Heart right ventricle (tissue), 16 donors: Measurements from ENCODE around the gene KPNB1. TPM values are rescaled to one million over a fixed set of nuclear protein-coding genes. Genes with fewer than 3 reads are reported as not detected.

Experiments
- ATAC-seq, 8 donors: fragments of 200-7000 bp; cut with Tn5 transposase; one replicate each; pipeline ENCODE4 v1.9.1; 2020; ENCODE audit warnings: mild to moderate bottlenecking in 8 of 8, moderate library complexity in 8 of 8, moderate number of reproducible peaks in 1 of 8
- DNase-seq, 2 donors: peaks; one replicate each; pipeline ENCODE4 v3.0.0-alpha.2; 2020
- H3K27ac ChIP-seq, 10 donors: fragments of 200-600 bp; sonication (generic) in 2 of 10; one replicate each; pipeline versions ENCODE4 v1.5.0 to v1.8.0; 2020 to 2022; ENCODE audit warnings: mild to moderate bottlenecking in 3 of 10
- H3K27me3 ChIP-seq, 7 donors: fragments of 200-600 bp; one replicate each; pipeline ENCODE4 v1.8.0; 2021 to 2022; ENCODE audit warnings: mild to moderate bottlenecking in 2 of 7
- H3K36me3 ChIP-seq, 9 donors: fragments of 200-600 bp; sonication (generic) in 1 of 9; one replicate each; pipeline versions ENCODE4 v1.5.0 to v1.8.0; 2020 to 2022; ENCODE audit warnings: mild to moderate bottlenecking in 2 of 9
- H3K4me1 ChIP-seq, 9 donors: fragments of 200-600 bp; sonication (generic) in 1 of 9; one replicate each; pipeline versions ENCODE4 v1.5.0 to v1.8.0; 2020 to 2022; ENCODE audit warnings: mild to moderate bottlenecking in 4 of 9
- H3K4me3 ChIP-seq, 10 donors: fragments of 200-600 bp; sonication (generic) in 2 of 10; one replicate each; pipeline versions ENCODE4 v1.5.0 to v1.8.0; 2020 to 2022; ENCODE audit warnings: mild to moderate bottlenecking in 7 of 10, moderate library complexity in 2 of 10
- H3K9me3 ChIP-seq, 11 donors: fragments of 200-600 bp in 10 of 11; sonication (generic) in 2 of 11; one replicate each; pipeline versions ENCODE4 v1.5.0 to v1.8.0; 2013 to 2022; ENCODE audit warnings: mild to moderate bottlenecking in 2 of 11, control low read depth in 1 of 11, moderate library complexity in 1 of 11
- CTCF ChIP-seq, 9 donors: fragments of 200-600 bp; sonication (generic) in 2 of 9; IDR thresholded peaks; one replicate each; pipeline versions ENCODE4 v1.5.0 to v1.8.0; 2021 to 2022; ENCODE audit warnings: antibody characterized with exemption in 9 of 9, mild to moderate bottlenecking in 5 of 9, moderate library complexity in 1 of 9
- WGBS, 2 donors: extraction: QIAGEN DNeasy Blood & Tissue Kit; methylation state at CpG; one replicate each; pipeline ENCODE4 v1.1.7; 2013; ENCODE audit warnings: inconsistent platforms in 1 of 2; 5-methylcytosine and 5-hydroxymethylcytosine counted together
- intact Hi-C, 10 donors: fragments of 100-400 bp; cut with DNase I; formaldehyde crosslinking; loops; one replicate each; pipeline versions ENCODE4 v1.11.1 to v1.14.2; 2022
- polyA plus RNA-seq, 2 donors: library from polyadenylated mRNA; stranded (reverse); fragments of 200-250 nt; gene quantifications; one replicate each; pipeline ENCODE4 v1.2.3, GENCODE V29; 2013
- total RNA-seq, 10 donors: library from RNA; stranded (reverse); fragmentation: NEBNext Ultra II Directional in 3 of 10; extraction: Animal tissue kit (Norgen Biotek cat#: 25700) in 3 of 10; gene quantifications; one replicate each; pipeline versions ENCODE4 v1.2.1 to v1.2.4, GENCODE V29; 2021 to 2023
- donor health status: Arrhythmogenic right ventricular cardiomyopathy.
- donor health status: ischemic (EF 13 %, LVEDD 7.1; RV severe dilation, severe dysfunction).
- donor health status: healthy with polysubstance abuse.
- donor health status: DM: no; HTN: yes; CAD: no.
- donor health status: DM: no; HTN: no; CAD: no.
- donor health status: ischemic (EF 25% LVEDD 6.9; RV normal size, moderate dysfunction).
- donor health status: ischemic (EF 25% LVEDD 5.7; RV mildly dilated, moderate dysfunction).
- donor health status: healthy.
- donor health status: DM: yes; HTN: yes; CAD: no.
- donor health status: Ischemic cardiomyopathy.
- donor health status: ischemic (EF 35%, LVEDD 5.7; RV mildly dilated, moderate dysfunction).
- donor health status: nonischemic (EF 11% LVEDD 7.7; RV severe dilation, severe dysfunction).
- donor health status: DM: yes; HTN: yes; CAD: no.
- donor health status: PGD.
- donor health status: ischemic (EF 29% LVEDD 5.4; RV normal size, mild dysfunction).
- donor health status: nonischemic (EF 23%, LVEDD 6.1; RV moderate dilation, normal function).

The KPNB1 gene
- total and polyA plus RNA-seq, 12 donors: 30.6 to 236 (median 182) TPM

GRCh38 chr17:47686664-47687327, 37.1 kb downstream of the KPNB1 start:
- intact Hi-C loops: no loop called here
- Histone ChIP-seq H3K27ac (peak overlapping the region in 2 of 10 donors; percentile 24 to 26), H3K4me1 (peaks cover 0 to 27% (median 3%) of the 10 kb centered on the region in 9 donors), H3K36me3 (peaks cover 0 to 55% (median 24%) of the 10 kb centered on the region in 9 donors), H3K27me3 (no peaks in the 10 kb centered on the region), H3K4me3 (no peak overlapping the region), H3K9me3 (no peaks in the 10 kb centered on the region)
- ATAC-seq: no peak
- no peak for TF ChIP-seq CTCF (IDR thresholded peaks at IDR 0.05)
- DNase-seq: no peak
- 85% methylated on average over 7 of the region's 7 CpGs for WGBS, 2 donors

- no peak overlapping the region for H3K4me3 ChIP-seq
- H3K36me3 ChIP-seq: peaks cover 0 to 49% (median 19%) of the 10 kb centered on the region in 9 donors
- H3K27ac ChIP-seq: no peak overlapping the region
- no peak for TF ChIP-seq CTCF (IDR thresholded peaks at IDR 0.05)
- DNase-seq (no peak), ATAC-seq (no peak)
- intact Hi-C loops: no loop called here
- no peaks in the 10 kb centered on the region for H3K9me3 ChIP-seq
- H3K4me1 ChIP-seq: peaks cover 0 to 31% (median 5%) of the 10 kb centered on the region in 9 donors
- H3K27me3 ChIP-seq: no peaks in the 10 kb centered on the region
Measured at GRCh38 chr17:47687328-47687690, 37.6 kb downstream of the KPNB1 start.

- Histone ChIP-seq H3K4me3 (no peak overlapping the region), H3K27me3 (no peaks in the 10 kb centered on the region), H3K9me3 (no peaks in the 10 kb centered on the region), H3K4me1 (peaks cover 0 to 36% (median 8%) of the 10 kb centered on the region in 9 donors), H3K36me3 (peaks cover 0 to 45% (median 15%) of the 10 kb centered on the region in 9 donors), H3K27ac (no peak overlapping the region)
- no peak for TF ChIP-seq CTCF (IDR thresholded peaks at IDR 0.05)
- intact Hi-C loops: no loop called here
- WGBS, 2 donors: 83 to 84% methylated on average over 1 of the region's 1 CpG
- ATAC-seq (peak in 3 of 8 donors; percentile 9 to 25 (median 10)), DNase-seq (no peak)
Measured at GRCh38 chr17:47687748-47688147, 38.0 kb downstream of the KPNB1 start.

GRCh38 chr17:47690121-47690520, 40.4 kb downstream of the KPNB1 start:
- TF ChIP-seq CTCF (IDR thresholded peaks at IDR 0.05): no peak
- DNase-seq (no peak), ATAC-seq (no peak)
- no peak overlapping the region for H3K4me3 ChIP-seq
- peaks cover 0 to 21% (median under 1%) of the 10 kb centered on the region in 9 donors for H3K36me3 ChIP-seq
- intact Hi-C loops: loop anchor here in 2 of 10 donors (10.0 kb wide), 2 partner anchors 95 to 115 kb away; no protein-coding TSS in a partner anchor
- H3K27ac ChIP-seq: no peak overlapping the region
- WGBS, 2 donors: 55 to 59% methylated on average over 3 of the region's 3 CpGs
- H3K9me3 ChIP-seq: no peaks in the 10 kb centered on the region
- peaks cover 0 to 48% (median 19%) of the 10 kb centered on the region in 9 donors for H3K4me1 ChIP-seq
- H3K27me3 ChIP-seq: no peaks in the 10 kb centered on the region
